ENCODE measurements around the gene SRC. TPM values are rescaled to one million over a fixed set of nuclear protein-coding genes. Genes with fewer than 3 reads are reported as not detected.

SRC gene
- total RNA-seq, 3 donors from 2014 or later = 111 to 155 (median 132) TPM

DNA sequence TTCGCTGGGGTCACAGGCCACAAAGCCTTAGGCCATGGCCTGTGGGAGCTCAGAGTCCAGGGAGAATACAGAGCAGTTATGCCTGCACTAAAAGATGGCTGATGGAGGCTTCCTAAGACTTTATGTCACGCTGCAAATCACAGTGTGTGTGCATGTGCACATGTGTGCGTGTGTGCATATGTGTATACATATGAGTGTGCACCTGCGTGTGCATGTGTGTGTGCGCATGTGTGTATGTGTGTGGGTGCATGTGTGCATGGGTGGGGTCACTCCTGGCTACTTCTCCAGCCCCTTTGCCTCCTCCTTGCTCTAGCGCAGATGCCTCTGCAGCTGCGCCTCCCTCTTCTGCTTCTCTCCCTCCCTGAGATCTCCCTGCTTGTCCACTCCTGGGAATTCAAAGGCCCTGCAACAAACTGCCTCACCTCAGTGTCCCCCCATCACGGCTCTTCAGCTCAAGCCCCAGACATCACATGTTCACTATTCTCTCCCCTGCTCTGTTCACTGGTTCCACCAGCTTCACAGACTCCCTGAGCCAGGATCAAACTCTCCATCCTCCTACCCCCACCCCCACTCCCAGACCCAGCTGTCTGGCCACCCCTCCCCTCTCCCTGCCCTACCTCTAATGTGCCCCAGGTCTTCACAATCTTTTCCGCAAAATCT, 90.7 kb downstream of the SRC start:
- Histone ChIP-seq H3K4me3 (no peak overlapping the region), H3K9me3 (no peaks in the 10 kb centered on the region), H3K36me3 (ENCODE audit: low read depth) (no peaks in the 10 kb centered on the region), H3K4me1 (ENCODE audit: low read depth) (no peaks in the 10 kb centered on the region)
- DNase-seq = no peak
- intact Hi-C loops (cut with DNase I, micrococcal nuclease) = no loop called here
- ATAC-seq = no peak
- TF ChIP-seq, protein P1, sequence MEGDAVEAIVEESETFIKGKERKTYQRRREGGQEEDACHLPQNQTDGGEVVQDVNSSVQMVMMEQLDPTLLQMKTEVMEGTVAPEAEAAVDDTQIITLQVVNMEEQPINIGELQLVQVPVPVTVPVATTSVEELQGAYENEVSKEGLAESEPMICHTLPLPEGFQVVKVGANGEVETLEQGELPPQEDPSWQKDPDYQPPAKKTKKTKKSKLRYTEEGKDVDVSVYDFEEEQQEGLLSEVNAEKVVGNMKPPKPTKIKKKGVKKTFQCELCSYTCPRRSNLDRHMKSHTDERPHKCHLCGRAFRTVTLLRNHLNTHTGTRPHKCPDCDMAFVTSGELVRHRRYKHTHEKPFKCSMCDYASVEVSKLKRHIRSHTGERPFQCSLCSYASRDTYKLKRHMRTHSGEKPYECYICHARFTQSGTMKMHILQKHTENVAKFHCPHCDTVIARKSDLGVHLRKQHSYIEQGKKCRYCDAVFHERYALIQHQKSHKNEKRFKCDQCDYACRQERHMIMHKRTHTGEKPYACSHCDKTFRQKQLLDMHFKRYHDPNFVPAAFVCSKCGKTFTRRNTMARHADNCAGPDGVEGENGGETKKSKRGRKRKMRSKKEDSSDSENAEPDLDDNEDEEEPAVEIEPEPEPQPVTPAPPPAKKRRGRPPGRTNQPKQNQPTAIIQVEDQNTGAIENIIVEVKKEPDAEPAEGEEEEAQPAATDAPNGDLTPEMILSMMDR (IDR thresholded peaks at IDR 0.05) = no peak

GRCh38 chr20:37437676-37438075, 91.7 kb downstream of the SRC start:
- TF ChIP-seq, protein P1 (IDR thresholded peaks at IDR 0.05) = no peak
- ATAC-seq = no peak
- Histone ChIP-seq H3K9me3 (no peaks in the 10 kb centered on the region), H3K4me1 (ENCODE audit: low read depth) (no peaks in the 10 kb centered on the region), H3K36me3 (ENCODE audit: low read depth) (no peaks in the 10 kb centered on the region), H3K4me3 (no peak overlapping the region)
- intact Hi-C loops (cut with DNase I, micrococcal nuclease) = no loop called here
- DNase-seq = no peak

DNA sequence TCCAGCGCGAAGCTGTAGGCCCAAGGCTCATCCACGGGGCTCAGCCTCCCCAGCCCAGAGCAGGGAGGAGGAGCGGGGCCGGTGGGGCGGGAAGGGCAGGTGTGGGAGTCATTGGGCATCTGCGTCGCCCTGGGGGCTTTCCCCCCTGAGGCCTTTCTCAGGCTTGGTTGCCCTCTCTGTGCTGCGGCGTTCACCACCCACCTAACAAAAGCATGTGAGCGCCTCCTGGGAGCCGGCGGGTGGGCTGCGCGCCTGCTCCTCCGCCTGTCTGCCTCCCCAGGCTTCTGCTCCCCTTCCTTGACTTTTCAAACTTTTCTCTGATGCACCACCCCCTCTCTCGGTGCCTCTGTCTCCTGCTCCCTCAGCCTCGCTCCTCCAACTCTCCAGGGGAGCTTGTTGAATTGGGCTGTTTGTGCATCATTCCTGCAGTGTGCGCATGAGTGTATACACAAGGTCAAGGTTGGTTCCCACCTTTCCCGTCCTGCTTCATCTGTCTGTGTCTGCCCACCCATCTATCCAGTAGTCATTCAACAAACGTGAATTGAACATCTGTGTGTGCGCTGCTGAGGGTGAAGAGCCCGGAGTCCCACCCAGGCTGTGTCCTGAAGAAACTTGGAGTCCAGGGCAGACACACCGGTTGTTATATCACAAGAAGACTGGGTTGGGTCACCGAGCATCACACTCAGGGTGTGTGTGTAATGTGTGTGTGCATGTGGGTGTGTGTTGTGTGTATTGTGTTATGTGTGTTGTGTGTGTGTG, 92.7 kb downstream of the SRC start:
- no peak for ATAC-seq

DNA sequence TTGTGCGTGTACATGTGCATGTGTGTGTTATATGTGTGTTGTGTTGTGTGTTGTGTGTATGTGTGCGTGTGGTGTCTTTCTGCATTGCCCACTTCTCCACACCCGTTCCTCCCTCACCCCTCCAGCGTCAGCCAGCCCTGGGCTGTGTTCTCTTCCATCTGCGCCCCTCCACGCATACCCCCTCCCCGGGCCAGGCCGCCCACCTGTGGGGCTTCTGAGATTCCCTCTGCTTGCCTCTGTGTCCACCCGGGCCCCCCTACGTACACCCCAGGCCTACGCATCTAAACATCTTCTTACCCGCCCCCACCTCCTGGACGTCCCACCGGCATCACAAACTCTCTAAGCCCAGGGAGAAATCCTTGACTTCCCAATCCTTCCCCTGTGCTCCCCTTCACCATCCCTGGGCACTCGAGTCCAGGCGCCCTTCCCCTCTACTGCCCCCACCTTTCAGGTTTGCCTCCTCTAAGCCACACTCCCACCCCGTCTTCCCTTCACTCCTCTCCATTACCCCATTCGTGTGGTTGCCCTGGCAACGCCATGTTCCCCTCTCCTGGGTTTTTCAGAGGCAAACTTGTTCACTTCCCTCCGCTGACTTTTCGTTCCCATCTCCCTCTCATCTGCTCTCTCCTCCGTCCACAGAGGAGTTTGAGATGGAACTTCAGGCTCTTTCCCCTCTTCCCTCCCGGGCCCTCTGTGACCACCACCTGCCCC, 93.4 kb downstream of the SRC start:
- no peak for ATAC-seq
- no peaks in the 10 kb centered on the region for H3K9me3 ChIP-seq
- H3K4me1 ChIP-seq (ENCODE audit: low read depth) = no peaks in the 10 kb centered on the region
- intact Hi-C loops (cut with DNase I, micrococcal nuclease) = no loop called here
- TF ChIP-seq, protein P1 (IDR thresholded peaks at IDR 0.05) = no peak
- H3K36me3 ChIP-seq (ENCODE audit: low read depth) = no peaks in the 10 kb centered on the region
- H3K4me3 ChIP-seq = no peak overlapping the region
- DNase-seq = no peak

More for the DNA sequence above, 92.7 kb downstream of the SRC start:
- no peak for DNase-seq
- H3K9me3 ChIP-seq = no peaks in the 10 kb centered on the region
- intact Hi-C loops (cut with DNase I, micrococcal nuclease) = no loop called here
- no peaks in the 10 kb centered on the region for H3K4me1 ChIP-seq (ENCODE audit: low read depth)
- TF ChIP-seq, protein P1 (IDR thresholded peaks at IDR 0.05) = no peak
- H3K4me3 ChIP-seq = no peak overlapping the region
- no peaks in the 10 kb centered on the region for H3K36me3 ChIP-seq (ENCODE audit: low read depth)

DNA sequence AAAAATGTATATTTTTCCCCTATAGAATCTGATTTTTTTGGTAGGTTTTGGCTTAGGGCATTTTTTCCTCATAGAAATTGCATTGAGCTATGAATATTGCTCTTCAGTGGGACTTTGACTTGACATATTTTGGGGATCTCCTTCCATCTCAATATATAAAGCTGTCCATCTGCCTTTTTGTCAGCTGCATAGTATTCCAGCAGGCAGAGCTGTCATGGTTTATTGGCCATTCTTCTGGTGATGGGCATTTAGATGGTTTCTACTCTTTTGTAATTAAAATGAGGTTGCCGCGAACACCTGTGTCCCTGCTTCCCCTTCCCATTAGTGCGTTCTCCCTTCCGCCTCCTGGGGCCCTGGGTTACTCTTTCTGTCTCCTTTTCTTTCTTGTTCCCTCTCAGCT, 95.1 kb downstream of the SRC start:
- Histone ChIP-seq H3K4me1 (ENCODE audit: low read depth) (no peaks in the 10 kb centered on the region), H3K4me3 (no peak overlapping the region), H3K9me3 (no peaks in the 10 kb centered on the region), H3K36me3 (ENCODE audit: low read depth) (no peaks in the 10 kb centered on the region)
- intact Hi-C loops (cut with DNase I, micrococcal nuclease) = no loop called here
- TF ChIP-seq, protein P1 (IDR thresholded peaks at IDR 0.05) = no peak
- ATAC-seq (no peak), DNase-seq (no peak)

Data from mucosa of descending colon (tissue), 3 donors.